WTC11 (cell line): ENCODE measurements around the gene TTLL12. TPM values are rescaled to one million over a fixed set of nuclear protein-coding genes. Genes with fewer than 3 reads are reported as not detected.
A peak's percentile ranks its signal among the peaks of the same experiment; 100 is the strongest.

Source experiments
- ATAC-seq: fragments of 200-7000 bp; cut with Tn5 transposase; 2 replicates; pipeline ENCODE4 v1.10.0; 2021; ENCODE audit warnings: mild to moderate bottlenecking, moderate library complexity
- CTCF ChIA-PET: fragments of 300-600 bp; sonication (Branson Sonifier 250); formaldehyde crosslinking; loops from one replicate; lab custom pipeline; 2021; ENCODE audit warnings: antibody characterized with exemption; lab: Charles Lee
- POLR2A ChIA-PET: fragments of 350-600 bp; sonication (Branson Sonifier 250); formaldehyde crosslinking; loops from one replicate; lab custom pipeline; 2021; ENCODE audit warnings: antibody characterized with exemption; lab: Charles Lee
- DNase-seq: peaks from one replicate; pipeline ENCODE4 v3.0.0; 2021; ENCODE audit warnings: low spot score
- H3K27ac Mint-ChIP-seq: 2 replicates; pipeline ENCODE4 v1.8.0; 2021; ENCODE audit warnings: mixed read lengths
- H3K27me3 Mint-ChIP-seq: 2 replicates; pipeline ENCODE4 v1.8.0; 2021; ENCODE audit warnings: low read depth, mild to moderate bottlenecking, moderate library complexity, mixed read lengths
- H3K36me3 Mint-ChIP-seq: 2 replicates; pipeline ENCODE4 v1.8.0; 2021; ENCODE audit warnings: mixed read lengths
- H3K4me1 Mint-ChIP-seq: 2 replicates; pipeline ENCODE4 v1.8.0; 2022; ENCODE audit warnings: mixed read lengths
- H3K4me3 Mint-ChIP-seq: 2 replicates; pipeline ENCODE4 v1.8.0; 2021; ENCODE audit warnings: mild to moderate bottlenecking, moderate library complexity, mixed read lengths
- H3K9me3 Mint-ChIP-seq: 2 replicates; pipeline ENCODE4 v1.8.0; 2021; ENCODE audit warnings: mixed read lengths
- ATF1 ChIP-seq: sonication (generic); formaldehyde crosslinking; IDR thresholded peaks from 2 replicates; pipeline ENCODE4 v1.8.1; 2023; ENCODE audit warnings: mild to moderate bottlenecking, moderate library complexity, missing genetic modification reagents
- CREB1 ChIP-seq: sonication (generic); formaldehyde crosslinking; IDR thresholded peaks from 2 replicates; pipeline ENCODE4 v1.8.0; 2023; ENCODE audit warnings: mild to moderate bottlenecking, missing genetic modification reagents
- CTCF ChIP-seq: fragments of 200-600 bp; IDR thresholded peaks from 2 replicates; pipeline ENCODE4 v1.8.0; 2022; ENCODE audit warnings: antibody characterized with exemption
- IRF1 ChIP-seq: sonication (generic); formaldehyde crosslinking; IDR thresholded peaks from 2 replicates; pipeline ENCODE4 v1.8.0; 2023; ENCODE audit warnings: missing genetic modification reagents
- KAT7 ChIP-seq: sonication (generic); formaldehyde crosslinking; IDR thresholded peaks from 2 replicates; pipeline ENCODE4 v1.8.1; 2023; ENCODE audit warnings: missing genetic modification reagents, mild to moderate bottlenecking, borderline replicate concordance
- NFE2L1 ChIP-seq: sonication (generic); formaldehyde crosslinking; IDR thresholded peaks from 2 replicates; pipeline ENCODE4 v1.8.1; 2023; ENCODE audit warnings: missing genetic modification reagents
- NFYB ChIP-seq: sonication (generic); formaldehyde crosslinking; conservative IDR thresholded peaks from 2 replicates; pipeline ENCODE4 v1.8.0; 2022; ENCODE audit warnings: low read depth, missing genetic modification reagents
- TCF7 ChIP-seq: sonication (generic); formaldehyde crosslinking; IDR thresholded peaks from 2 replicates; pipeline ENCODE4 v1.8.0; 2022; ENCODE audit warnings: mild to moderate bottlenecking, low read depth, missing genetic modification reagents, moderate library complexity
- TEAD1 ChIP-seq: sonication (generic); formaldehyde crosslinking; IDR thresholded peaks from 2 replicates; pipeline ENCODE4 v1.8.0; 2022; ENCODE audit warnings: mild to moderate bottlenecking, missing genetic modification reagents
- ZBTB21 ChIP-seq: sonication (generic); formaldehyde crosslinking; IDR thresholded peaks from 2 replicates; pipeline ENCODE4 v1.8.1; 2023; ENCODE audit warnings: mild to moderate bottlenecking, missing genetic modification reagents, borderline replicate concordance
- ZNF121 ChIP-seq: sonication (generic); formaldehyde crosslinking; IDR thresholded peaks from 2 replicates; pipeline ENCODE4 v1.8.0; 2023; ENCODE audit warnings: missing genetic modification reagents
- total RNA-seq: library from RNA; stranded (reverse); gene quantifications from 3 replicates; pipeline ENCODE4 v1.2.3, GENCODE V29; 2021
- TF ChIP-seq, protein P1 (sequence below): sonication (generic); formaldehyde crosslinking; IDR thresholded peaks from 2 replicates; pipeline ENCODE4 v1.8.1; 2023; ENCODE audit warnings: mild to moderate bottlenecking, missing genetic modification reagents
- TF ChIP-seq, protein P2 (sequence below): fragments of 250-450 bp; sonication (Bioruptor Pico); IDR thresholded peaks from 2 replicates; pipeline ENCODE4 v1.9.0; 2021; ENCODE audit warnings: mild to moderate bottlenecking
- TF ChIP-seq, protein P3 (sequence below): sonication (generic); formaldehyde crosslinking; IDR thresholded peaks from 2 replicates; pipeline ENCODE4 v1.8.1; 2022; ENCODE audit warnings: mild to moderate bottlenecking, moderate library complexity, missing genetic modification reagents
- TF ChIP-seq, protein P4 (sequence below): sonication (generic); formaldehyde crosslinking; IDR thresholded peaks from 2 replicates; pipeline ENCODE4 v1.8.1; 2023; ENCODE audit warnings: mild to moderate bottlenecking, missing genetic modification reagents, moderate library complexity

Gene TTLL12
- total RNA-seq, 1 experiment from 2014 or later: 134 TPM

DNA sequence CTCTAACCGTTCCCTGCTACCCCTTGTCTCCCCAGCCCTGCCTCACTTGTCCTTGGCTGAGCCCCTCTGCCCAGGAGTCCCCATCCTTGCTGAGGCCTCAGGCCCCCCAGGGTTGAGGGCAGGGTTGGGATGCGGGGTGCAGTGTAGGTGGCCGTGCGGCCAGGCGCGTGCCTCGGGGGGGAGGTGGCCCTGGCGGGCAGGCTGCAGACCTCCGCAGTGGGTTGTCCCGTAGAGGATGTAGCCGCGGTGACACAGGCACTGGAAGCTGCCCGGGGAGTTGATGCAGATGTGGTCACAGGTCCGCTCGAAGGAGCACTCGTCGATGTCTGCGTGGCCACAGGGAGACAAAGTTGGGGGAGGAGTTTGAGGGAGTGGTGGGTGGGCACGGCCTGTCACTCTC lies 41.9 kb upstream of the TTLL12 start (continued):
- TF ChIP-seq, protein P1, sequence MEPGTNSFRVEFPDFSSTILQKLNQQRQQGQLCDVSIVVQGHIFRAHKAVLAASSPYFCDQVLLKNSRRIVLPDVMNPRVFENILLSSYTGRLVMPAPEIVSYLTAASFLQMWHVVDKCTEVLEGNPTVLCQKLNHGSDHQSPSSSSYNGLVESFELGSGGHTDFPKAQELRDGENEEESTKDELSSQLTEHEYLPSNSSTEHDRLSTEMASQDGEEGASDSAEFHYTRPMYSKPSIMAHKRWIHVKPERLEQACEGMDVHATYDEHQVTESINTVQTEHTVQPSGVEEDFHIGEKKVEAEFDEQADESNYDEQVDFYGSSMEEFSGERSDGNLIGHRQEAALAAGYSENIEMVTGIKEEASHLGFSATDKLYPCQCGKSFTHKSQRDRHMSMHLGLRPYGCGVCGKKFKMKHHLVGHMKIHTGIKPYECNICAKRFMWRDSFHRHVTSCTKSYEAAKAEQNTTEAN (CRISPR knock-in tag): no peak
- TF ChIP-seq, all 79 proteins: peak for 0

DNA sequence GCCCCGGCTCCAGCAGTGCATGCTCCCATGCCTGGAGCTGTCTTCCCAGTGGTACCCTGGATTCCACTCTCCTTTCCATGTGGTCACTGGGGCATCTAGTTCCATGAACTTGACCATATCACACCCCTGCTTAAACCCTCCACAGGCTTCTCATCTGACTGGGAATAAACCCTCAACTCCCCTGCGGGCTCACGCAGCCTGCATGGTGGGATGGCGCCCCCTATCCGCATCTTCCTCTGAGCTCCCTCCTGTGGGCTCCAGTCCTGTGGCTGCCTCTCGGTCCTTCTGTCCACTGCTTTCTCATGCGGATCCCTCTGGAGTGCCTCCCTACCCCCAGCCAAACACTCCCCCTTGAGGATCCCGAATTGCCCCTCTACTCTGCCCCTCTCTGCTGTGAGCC lies 41.4 kb upstream of the TTLL12 start:
- DNase-seq (peak; percentile 84), ATAC-seq (peak; percentile 36)
- H3K27me3 Mint-ChIP-seq: peaks cover 5% of the 10 kb centered on the region
- no peaks in the 10 kb centered on the region for H3K9me3 Mint-ChIP-seq
- no peak overlapping the region for H3K4me3 Mint-ChIP-seq
- H3K4me1 Mint-ChIP-seq: peaks cover 25% of the 10 kb centered on the region
- ChIA-PET CTCF (interaction anchor here (0.6 to 10.1 kb wide), 55 partner anchors 10 to 671 kb away, joined by 3 to 267 read pairs (median 5); partner anchors contain the start of genes BIK, CYB5R3, SCUBE1 and TTLL12), POLR2A (no interaction called here)
- H3K36me3 Mint-ChIP-seq: no peaks in the 10 kb centered on the region
- TF ChIP-seq TEAD1 (CRISPR knock-in tag) (no peak), CTCF (peak; percentile 49; the same call in 1 of the 2 replicates)
- TF ChIP-seq, protein P2, sequence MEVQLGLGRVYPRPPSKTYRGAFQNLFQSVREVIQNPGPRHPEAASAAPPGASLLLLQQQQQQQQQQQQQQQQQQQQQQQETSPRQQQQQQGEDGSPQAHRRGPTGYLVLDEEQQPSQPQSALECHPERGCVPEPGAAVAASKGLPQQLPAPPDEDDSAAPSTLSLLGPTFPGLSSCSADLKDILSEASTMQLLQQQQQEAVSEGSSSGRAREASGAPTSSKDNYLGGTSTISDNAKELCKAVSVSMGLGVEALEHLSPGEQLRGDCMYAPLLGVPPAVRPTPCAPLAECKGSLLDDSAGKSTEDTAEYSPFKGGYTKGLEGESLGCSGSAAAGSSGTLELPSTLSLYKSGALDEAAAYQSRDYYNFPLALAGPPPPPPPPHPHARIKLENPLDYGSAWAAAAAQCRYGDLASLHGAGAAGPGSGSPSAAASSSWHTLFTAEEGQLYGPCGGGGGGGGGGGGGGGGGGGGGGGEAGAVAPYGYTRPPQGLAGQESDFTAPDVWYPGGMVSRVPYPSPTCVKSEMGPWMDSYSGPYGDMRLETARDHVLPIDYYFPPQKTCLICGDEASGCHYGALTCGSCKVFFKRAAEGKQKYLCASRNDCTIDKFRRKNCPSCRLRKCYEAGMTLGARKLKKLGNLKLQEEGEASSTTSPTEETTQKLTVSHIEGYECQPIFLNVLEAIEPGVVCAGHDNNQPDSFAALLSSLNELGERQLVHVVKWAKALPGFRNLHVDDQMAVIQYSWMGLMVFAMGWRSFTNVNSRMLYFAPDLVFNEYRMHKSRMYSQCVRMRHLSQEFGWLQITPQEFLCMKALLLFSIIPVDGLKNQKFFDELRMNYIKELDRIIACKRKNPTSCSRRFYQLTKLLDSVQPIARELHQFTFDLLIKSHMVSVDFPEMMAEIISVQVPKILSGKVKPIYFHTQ (CRISPR knock-in tag): no peak
- H3K27ac Mint-ChIP-seq: no peak overlapping the region

- Mint-ChIP-seq H3K27ac (no peak overlapping the region), H3K4me1 (peaks cover 25% of the 10 kb centered on the region), H3K36me3 (no peaks in the 10 kb centered on the region), H3K4me3 (no peak overlapping the region), H3K9me3 (no peaks in the 10 kb centered on the region), H3K27me3 (peaks cover 5% of the 10 kb centered on the region)
- no peak for ATAC-seq
- POLR2A ChIA-PET: no interaction called here
- CTCF ChIA-PET: interaction anchor here (0.9 to 10.1 kb wide), 22 partner anchors 10 to 672 kb away, joined by 3 to 267 read pairs (median 6); partner anchors contain the start of genes SCUBE1 and TTLL12
- DNase-seq: no peak
- TF ChIP-seq, protein P2 (CRISPR knock-in tag): no peak
- TF ChIP-seq, protein P3, sequence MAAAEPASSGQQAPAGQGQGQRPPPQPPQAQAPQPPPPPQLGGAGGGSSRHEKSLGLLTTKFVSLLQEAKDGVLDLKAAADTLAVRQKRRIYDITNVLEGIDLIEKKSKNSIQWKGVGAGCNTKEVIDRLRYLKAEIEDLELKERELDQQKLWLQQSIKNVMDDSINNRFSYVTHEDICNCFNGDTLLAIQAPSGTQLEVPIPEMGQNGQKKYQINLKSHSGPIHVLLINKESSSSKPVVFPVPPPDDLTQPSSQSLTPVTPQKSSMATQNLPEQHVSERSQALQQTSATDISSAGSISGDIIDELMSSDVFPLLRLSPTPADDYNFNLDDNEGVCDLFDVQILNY (CRISPR knock-in tag): no peak
- TF ChIP-seq CREB1 (CRISPR knock-in tag): no peak
- no peak for TF ChIP-seq KAT7 (CRISPR knock-in tag)
- TF ChIP-seq NFE2L1 (CRISPR knock-in tag): no peak
- TF ChIP-seq, protein P4, sequence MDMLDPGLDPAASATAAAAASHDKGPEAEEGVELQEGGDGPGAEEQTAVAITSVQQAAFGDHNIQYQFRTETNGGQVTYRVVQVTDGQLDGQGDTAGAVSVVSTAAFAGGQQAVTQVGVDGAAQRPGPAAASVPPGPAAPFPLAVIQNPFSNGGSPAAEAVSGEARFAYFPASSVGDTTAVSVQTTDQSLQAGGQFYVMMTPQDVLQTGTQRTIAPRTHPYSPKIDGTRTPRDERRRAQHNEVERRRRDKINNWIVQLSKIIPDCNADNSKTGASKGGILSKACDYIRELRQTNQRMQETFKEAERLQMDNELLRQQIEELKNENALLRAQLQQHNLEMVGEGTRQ: no peak
- TF ChIP-seq, protein P1 (CRISPR knock-in tag): no peak
- TF ChIP-seq IRF1 (CRISPR knock-in tag): no peak
- TF ChIP-seq TCF7 (CRISPR knock-in tag): no peak
- no peak for TF ChIP-seq ATF1 (CRISPR knock-in tag)
- no peak for TF ChIP-seq NFYB (CRISPR knock-in tag)
- no peak for TF ChIP-seq CTCF
- TF ChIP-seq ZBTB21: no peak
- no peak for TF ChIP-seq ZNF121
These were observed 40.3 kb upstream of the TTLL12 start for GRCh38 chr22:43227239-43227630.
